Muscle layer of colon (tissue), 2 donors: Measurements from ENCODE around the gene CRIP2.

Source experiments
- H3K27ac ChIP-seq: one replicate; pipeline ENCODE4 v1.7.0; 2013; ENCODE audit warnings: low read depth, mild to moderate bottlenecking, low read length, moderate library complexity
- H3K27me3 ChIP-seq, 2 donors: one replicate each; pipeline ENCODE4 v1.7.0; 2013; ENCODE audit warnings: low read length in 2 of 2, mild to moderate bottlenecking in 2 of 2; ENCODE audit not compliant: insufficient read depth in 2 of 2, control insufficient read depth in 1 of 2
- H3K36me3 ChIP-seq: one replicate; pipeline ENCODE4 v1.7.0; 2013; ENCODE audit warnings: mild to moderate bottlenecking, low read length; ENCODE audit not compliant: insufficient read depth
- H3K4me1 ChIP-seq: one replicate; pipeline ENCODE4 v1.7.0; 2013; ENCODE audit warnings: mild to moderate bottlenecking, low read length; ENCODE audit not compliant: insufficient read depth
- H3K4me3 ChIP-seq, 2 donors: one replicate each; pipeline ENCODE4 v1.7.0; 2013; ENCODE audit warnings: low read length in 2 of 2, low read depth in 1 of 2, mild to moderate bottlenecking in 1 of 2, moderate library complexity in 1 of 2
- H3K9ac ChIP-seq: one replicate; pipeline ENCODE4 v1.7.0; 2013; ENCODE audit warnings: low read length
- H3K9me3 ChIP-seq: one replicate; pipeline ENCODE4 v1.7.0; 2013; ENCODE audit warnings: mild to moderate bottlenecking, low read length
- donor health status: abdominal sarcoma.
- donor health status: Adenocarcinoma of cecum.

Gene CRIP2

DNA sequence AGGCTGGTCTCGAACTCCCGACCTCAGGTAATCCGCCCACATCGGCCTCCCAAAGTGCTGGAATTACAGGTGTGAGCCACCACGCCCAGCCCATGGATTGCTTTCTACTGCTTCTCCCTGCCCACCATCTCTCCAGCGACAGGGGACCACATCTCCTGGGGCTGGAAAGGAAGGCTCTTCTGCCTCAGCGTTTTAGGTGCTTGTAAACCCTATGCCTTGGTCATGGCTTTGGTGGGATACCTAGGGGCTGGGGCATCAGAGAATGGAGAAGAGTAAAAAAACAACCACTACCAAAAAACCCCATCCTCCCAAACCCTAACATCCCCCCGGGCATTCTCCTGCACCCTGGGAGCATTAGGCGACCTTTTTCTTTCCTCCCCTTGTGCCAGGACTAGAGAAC is 50.7 kb downstream of the CRIP2 start:
- Histone ChIP-seq H3K9me3 (no peaks in the 10 kb centered on the region), H3K9ac (no peak overlapping the region), H3K36me3 (no peaks in the 10 kb centered on the region), H3K4me1 (peaks cover 4% of the 10 kb centered on the region), H3K4me3 (no peak overlapping the region), H3K27me3 (peaks cover 0 to 25% of the 10 kb centered on the region in 2 donors), H3K27ac (no peak overlapping the region)

DNA sequence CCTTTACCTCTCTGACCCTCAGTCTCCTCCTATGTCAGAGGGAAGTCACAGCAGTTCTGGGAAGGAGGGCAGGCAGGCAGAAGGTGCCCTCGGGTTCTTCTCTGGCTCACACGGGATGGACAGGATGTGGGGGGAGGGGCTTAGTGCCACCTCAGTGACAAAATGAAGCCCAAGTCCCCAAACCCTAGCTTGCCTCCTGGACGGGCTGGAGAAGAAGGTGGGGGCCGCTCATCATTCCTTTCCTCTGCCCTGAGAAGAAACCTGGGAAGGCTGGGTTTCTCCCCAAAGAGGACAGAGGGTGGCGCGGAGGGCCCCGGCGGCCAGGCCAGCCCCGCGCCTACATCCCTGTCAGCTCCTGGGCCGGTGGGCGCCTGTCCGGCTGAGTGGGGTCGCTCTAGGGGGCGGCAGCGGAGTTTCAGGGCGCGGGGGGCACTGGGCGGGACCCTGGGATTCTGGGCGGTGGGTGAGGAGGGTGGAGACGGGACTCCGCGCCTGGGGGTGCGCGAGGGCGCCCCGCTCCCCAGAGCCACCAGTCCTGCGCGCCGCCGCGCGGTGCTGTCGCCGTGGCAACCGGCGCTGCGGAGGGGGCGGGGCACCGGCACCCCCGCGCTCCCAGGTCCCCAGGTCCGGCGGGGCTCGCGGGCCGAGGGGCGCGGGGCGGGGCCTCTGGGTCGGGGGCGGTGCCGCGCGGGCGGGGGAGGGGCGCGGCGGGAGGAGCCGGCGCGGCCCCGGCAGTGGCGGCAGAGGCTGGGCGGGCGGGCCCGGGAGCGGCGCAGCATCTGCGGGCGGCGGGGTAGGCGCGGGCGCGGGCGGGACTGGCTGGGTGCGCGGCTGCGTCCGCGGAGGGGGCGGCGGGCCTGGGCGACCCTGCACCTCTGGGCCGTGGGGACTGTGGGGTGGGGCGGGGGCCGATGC is 51.5 kb downstream of the CRIP2 start, which contains the start of gene TMEM121:
TMEM121 (plus strand) TSS at position 723 of the 915 bp plus-strand sequence. CDS start 2,252 bp downstream, outside the sequence.
- Histone ChIP-seq H3K4me3 (peak within 1 kb of the TSS; percentile 38 to 49), H3K9me3 (no peaks in the 10 kb centered on the region), H3K9ac (no peak within 1 kb of the TSS), H3K4me1 (peaks cover 4% of the 10 kb centered on the region), H3K27me3 (peaks cover 0 to 25% of the 10 kb centered on the region in 2 donors), H3K36me3 (no peaks in the 10 kb centered on the region), H3K27ac (no peak within 1 kb of the TSS)

- no peaks in the 10 kb centered on the region for H3K9me3 ChIP-seq
- no peaks in the 10 kb centered on the region for H3K36me3 ChIP-seq
- H3K4me1 ChIP-seq = peaks cover 4% of the 10 kb centered on the region
- peaks cover 0 to 25% of the 10 kb centered on the region in 2 donors for H3K27me3 ChIP-seq
- no peak overlapping the region for H3K9ac ChIP-seq
- peak overlapping the region; percentile 37 to 49 for H3K4me3 ChIP-seq
- no peak overlapping the region for H3K27ac ChIP-seq
Measured at GRCh38 chr14:105526776-105527380, 52.3 kb downstream of the CRIP2 start.

- Histone ChIP-seq H3K27ac (no peak overlapping the region), H3K27me3 (peaks cover 0 to 25% of the 10 kb centered on the region in 2 donors), H3K4me3 (peak overlapping the region; percentile 49 to 66), H3K9me3 (no peaks in the 10 kb centered on the region), H3K36me3 (no peaks in the 10 kb centered on the region), H3K4me1 (peaks cover 4% of the 10 kb centered on the region), H3K9ac (no peak overlapping the region)
Measured at GRCh38 chr14:105527381-105527825, 52.8 kb downstream of the CRIP2 start.

DNA sequence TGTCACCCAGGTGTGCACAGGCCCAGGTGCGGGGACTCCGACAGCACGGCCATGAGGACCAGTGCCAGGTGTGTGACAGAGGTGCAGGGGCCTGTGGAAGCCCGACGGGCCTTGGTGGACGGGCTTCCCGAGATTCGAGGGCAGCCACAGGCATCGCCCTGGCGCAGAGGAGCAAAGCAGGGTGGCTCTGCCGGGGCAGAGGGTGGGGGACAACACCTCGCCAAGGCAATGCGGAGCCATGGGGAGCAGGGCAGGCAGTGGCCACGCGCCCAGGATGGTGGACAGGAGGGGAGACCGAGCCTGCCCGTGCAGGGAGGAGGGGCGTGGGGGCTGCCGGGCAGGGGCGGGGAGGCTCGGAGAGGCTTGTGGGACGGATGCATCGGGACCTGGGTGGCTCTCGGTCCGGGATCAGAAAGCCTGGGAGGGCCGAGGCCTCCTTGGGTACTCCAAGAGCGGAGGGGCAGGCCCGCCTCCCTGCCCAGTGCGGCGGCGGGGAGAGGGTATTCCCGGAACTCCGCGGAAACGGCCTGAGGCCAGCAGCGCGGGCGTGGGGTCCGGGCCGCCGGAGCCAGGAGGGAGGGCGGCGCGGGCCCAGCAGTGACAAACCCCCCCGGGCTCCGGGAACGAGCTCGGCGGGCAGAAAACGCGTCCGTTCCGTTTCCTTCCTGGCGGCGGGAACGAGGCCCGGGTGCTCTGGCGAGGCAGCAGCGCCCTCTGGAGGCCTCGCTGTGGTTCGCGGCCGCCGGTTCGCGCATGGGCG is 53.4 kb downstream of the CRIP2 start:
- no peaks in the 10 kb centered on the region for H3K36me3 ChIP-seq
- H3K27ac ChIP-seq = peak overlapping the region; percentile 58
- H3K4me1 ChIP-seq = peaks cover 4% of the 10 kb centered on the region
- H3K4me3 ChIP-seq = peak overlapping the region; percentile 50 to 66
- H3K27me3 ChIP-seq = peaks cover 0 to 25% of the 10 kb centered on the region in 2 donors
- no peak overlapping the region for H3K9ac ChIP-seq
- H3K9me3 ChIP-seq = no peaks in the 10 kb centered on the region

GRCh38 chr14:105528586-105529318 is 54.1 kb downstream of the CRIP2 start:
- Histone ChIP-seq H3K9me3 (no peaks in the 10 kb centered on the region), H3K4me1 (peaks cover 4% of the 10 kb centered on the region), H3K4me3 (peak overlapping the region in 1 of 2 donors; percentile 16), H3K36me3 (no peaks in the 10 kb centered on the region), H3K27me3 (peaks cover 0 to 25% of the 10 kb centered on the region in 2 donors), H3K27ac (no peak overlapping the region), H3K9ac (no peak overlapping the region)

DNA sequence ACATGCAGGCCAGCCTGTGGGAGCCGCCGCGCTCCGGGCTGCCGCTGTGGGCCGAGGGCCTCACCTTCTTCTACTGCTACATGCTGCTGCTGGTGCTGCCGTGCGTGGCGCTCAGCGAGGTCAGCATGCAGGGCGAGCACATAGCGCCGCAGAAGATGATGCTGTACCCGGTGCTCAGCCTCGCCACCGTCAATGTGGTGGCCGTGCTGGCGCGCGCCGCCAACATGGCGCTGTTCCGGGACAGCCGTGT is 54.6 kb downstream of the CRIP2 start:
- Histone ChIP-seq H3K9ac (no peak overlapping the region), H3K36me3 (no peaks in the 10 kb centered on the region), H3K27me3 (peaks cover 0 to 25% of the 10 kb centered on the region in 2 donors), H3K27ac (no peak overlapping the region), H3K4me3 (no peak overlapping the region), H3K9me3 (no peaks in the 10 kb centered on the region), H3K4me1 (peaks cover 4% of the 10 kb centered on the region)
